NCI-H1092 treated with DMSO at 0.1 percent for 48 hours (cell line): ENCODE results near the gene SLC18A3.

Experiments
- DNase-seq: peaks from one replicate; lab custom pipeline; 2025; lab: John Stamatoyannopoulos, UW

SLC18A3 gene

GRCh38 chr10:49651917-49652316 is 41.8 kb downstream of the SLC18A3 start:
- no peak for DNase-seq

GRCh38 chr10:49652421-49653272 is 42.5 kb downstream of the SLC18A3 start:
- no peak for DNase-seq

- DNase-seq = no peak
These were observed 43.3 kb downstream of the SLC18A3 start for GRCh38 chr10:49653273-49653929.

- DNase-seq = no peak
These were observed 44.1 kb downstream of the SLC18A3 start for GRCh38 chr10:49654036-49654693.

GRCh38 chr10:49655099-49655498 is 45.0 kb downstream of the SLC18A3 start:
- DNase-seq = no peak

- no peak for DNase-seq
These were observed 46.9 kb downstream of the SLC18A3 start for GRCh38 chr10:49656845-49657493.

- DNase-seq = no peak
These were observed 47.5 kb downstream of the SLC18A3 start for GRCh38 chr10:49657606-49658005.

- DNase-seq = no peak
These were observed 51.2 kb downstream of the SLC18A3 start for GRCh38 chr10:49661140-49661856.
